Measurements from ENCODE around the gene DOC2A. TPM values are rescaled to one million over a fixed set of nuclear protein-coding genes. Genes with fewer than 3 reads are reported as not detected.

Gene DOC2A
- total and polyA plus RNA-seq, 4 donors, result 0.09 to 0.22 (median 0.17) TPM; not detected in 1

GRCh38 chr16:29995911-29996765, 14.7 kb downstream of the DOC2A start, which contains the start of gene INO80E:
INO80E (plus strand) TSS chr16:29996241; CDS start chr16:29996311, 70 bp downstream.
- Histone ChIP-seq H3K9ac (ENCODE audit: low read depth in 1 of 2, low read length in 2 of 2) (peak within 1 kb of the TSS; percentile 99 to 100), H3K4me1 (ENCODE audit: control insufficient read depth in 4 of 4, insufficient read depth in 4 of 4, low read length in 3 of 4) (peaks cover 2 to 26% (median 18%) of the 10 kb centered on the region in 4 donors), H3K27me3 (ENCODE audit: control insufficient read depth in 4 of 4, insufficient read depth in 4 of 4, low read length in 3 of 4) (no peaks in the 10 kb centered on the region), H3K9me3 (ENCODE audit: control insufficient read depth in 4 of 4, low read length in 3 of 4) (no peaks in the 10 kb centered on the region), H3K27ac (ENCODE audit: low read depth in 1 of 2, low read length in 2 of 2) (peak within 1 kb of the TSS; percentile 99 to 100), H3K36me3 (ENCODE audit: control insufficient read depth in 4 of 4, insufficient read depth in 3 of 4, low read depth in 1 of 4, low read length in 3 of 4) (peaks cover 0 to 25% (median 9%) of the 10 kb centered on the region in 4 donors), H3K4me3 (ENCODE audit: low read depth in 1 of 3, low read length in 3 of 3) (peak within 1 kb of the TSS; percentile 65 to 98 (median 74))
- TF ChIP-seq GABPA (IDR thresholded peaks at IDR 0.05 in 1 of 2, conservative IDR thresholded peaks at IDR 0.05 in 1 of 2) (peak in 1 of 2 donors; percentile 86), YY1 (IDR thresholded peaks at IDR 0.05) (peak; percentile 99), RXRA (IDR thresholded peaks at IDR 0.05) (peak in 1 of 2 donors; percentile 24), NR2F2 (IDR thresholded peaks at IDR 0.05) (no peak), FOXA1 (IDR thresholded peaks at IDR 0.05) (peak; percentile 45), HNF4A (conservative IDR thresholded peaks at IDR 0.05) (peak in 1 of 2 donors; percentile 10), RAD21 (IDR thresholded peaks at IDR 0.05) (peak; percentile 15 to 47), JUND (IDR thresholded peaks at IDR 0.05) (no peak), ZBTB33 (IDR thresholded peaks at IDR 0.05) (no peak), FOXA2 (IDR thresholded peaks at IDR 0.05) (no peak), TAF1 (conservative IDR thresholded peaks at IDR 0.05) (peak; percentile 45), CTCF (IDR thresholded peaks at IDR 0.05; ENCODE audit: low read depth, low read length, missing input control) (peak; percentile 2), ATF3 (IDR thresholded peaks at IDR 0.05) (peak; percentile 29), EGR1 (IDR thresholded peaks at IDR 0.05; ENCODE audit: low read depth in 2 of 2) (peak in 1 of 2 donors; percentile 50), MAX (IDR thresholded peaks at IDR 0.05) (no peak), REST (IDR thresholded peaks at IDR 0.05) (peak; percentile 58), HNF4G (IDR thresholded peaks at IDR 0.05) (no peak), SP1 (IDR thresholded peaks at IDR 0.05) (peak; percentile 48)
- DNase-seq (ENCODE audit: low spot score), result peak; percentile 99
- WGBS, result under 1% methylated on average over 65 of the region's 65 CpGs
